ENCODE data around the gene PGBD5.

PGBD5 gene

GRCh38 chr1:230278871-230279582 lies 147.1 kb downstream of the PGBD5 start:
- no peak overlapping the region for H3K4me3 ChIP-seq (ENCODE audit: low read depth, low read length)
- no peak for TF ChIP-seq CTCF (IDR thresholded peaks at IDR 0.05; ENCODE audit: low read depth, low read length, missing control alignments)
- no peak for DNase-seq (ENCODE audit: low read depth)

DNA sequence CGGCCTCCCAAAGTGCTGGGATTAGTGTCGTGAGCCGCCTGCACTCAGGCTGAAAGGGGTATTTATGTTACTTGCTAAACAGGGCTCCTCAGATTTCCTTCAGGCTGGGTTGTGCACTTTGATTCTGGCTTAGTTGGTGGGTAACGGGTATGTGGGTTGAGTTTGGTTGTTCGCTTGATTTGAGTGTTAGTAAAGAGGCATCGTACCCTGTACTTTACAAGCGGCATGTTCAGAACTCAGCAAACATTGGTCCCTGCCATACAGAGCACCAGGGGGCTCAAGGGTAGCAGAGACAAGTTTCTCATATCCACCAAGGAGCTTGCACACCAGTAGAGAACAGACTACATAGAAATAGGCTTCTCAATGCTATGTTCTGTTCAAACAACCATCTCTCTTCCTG lies 147.8 kb downstream of the PGBD5 start:
- H3K4me3 ChIP-seq (ENCODE audit: low read depth, low read length) = no peak overlapping the region
- no peak for TF ChIP-seq CTCF (IDR thresholded peaks at IDR 0.05; ENCODE audit: low read depth, low read length, missing control alignments)
- DNase-seq (ENCODE audit: low read depth) = no peak

DNA sequence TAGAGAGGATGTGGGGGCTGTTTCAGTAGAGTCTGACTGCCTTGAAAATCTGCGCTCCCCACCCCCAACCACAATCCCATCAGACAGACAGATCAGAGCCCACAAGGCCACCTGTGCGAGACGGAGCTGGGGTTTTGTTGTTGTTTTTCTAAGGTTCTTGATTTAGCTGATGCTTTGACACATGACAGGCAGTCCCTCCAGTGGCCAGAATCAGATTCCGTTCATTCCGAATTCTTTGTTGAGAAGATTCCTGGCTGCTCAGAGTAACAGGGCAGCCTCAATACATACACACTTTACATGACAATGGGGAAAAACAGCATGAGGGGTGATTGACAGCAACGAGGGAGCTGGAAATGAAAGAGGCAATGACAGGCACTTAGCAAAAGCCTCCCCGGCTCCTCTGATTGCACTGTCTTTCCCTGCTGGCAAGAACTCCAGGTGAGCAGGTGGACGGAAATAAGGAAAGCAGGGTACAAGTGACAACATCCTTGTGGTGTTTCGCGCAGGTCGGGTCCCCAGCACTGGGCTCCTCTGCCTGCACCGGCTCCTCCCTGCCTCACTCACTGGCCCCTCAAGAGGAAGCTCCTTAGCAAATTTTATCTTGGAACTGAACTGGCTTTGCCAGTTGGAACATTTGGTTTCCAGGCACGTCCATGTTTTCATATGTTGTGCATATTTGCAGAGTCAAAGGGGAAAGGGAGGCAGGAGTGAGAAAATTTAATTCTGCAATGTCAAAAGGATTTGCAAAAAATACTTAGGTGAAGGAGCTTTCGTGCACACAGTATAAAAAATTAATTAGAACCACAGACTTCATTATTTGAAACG lies 148.7 kb downstream of the PGBD5 start:
- DNase-seq (ENCODE audit: low read depth) = no peak
- H3K4me3 ChIP-seq (ENCODE audit: low read depth, low read length) = no peak overlapping the region
- TF ChIP-seq CTCF (IDR thresholded peaks at IDR 0.05; ENCODE audit: low read depth, low read length, missing control alignments) = no peak

GRCh38 chr1:230276401-230276800 lies 149.7 kb downstream of the PGBD5 start:
- no peak for TF ChIP-seq CTCF (IDR thresholded peaks at IDR 0.05; ENCODE audit: low read depth, low read length, missing control alignments)
- no peak overlapping the region for H3K4me3 ChIP-seq (ENCODE audit: low read depth, low read length)

GRCh38 chr1:230274254-230274653 lies 151.9 kb downstream of the PGBD5 start:
- DNase-seq (ENCODE audit: low read depth) = no peak
- H3K4me3 ChIP-seq (ENCODE audit: low read depth, low read length) = no peak overlapping the region
- TF ChIP-seq CTCF (IDR thresholded peaks at IDR 0.05; ENCODE audit: low read depth, low read length, missing control alignments) = no peak

More at GRCh38 chr1:230276401-230276800, 149.7 kb downstream of the PGBD5 start:
- DNase-seq (ENCODE audit: low read depth) = no peak

DNA sequence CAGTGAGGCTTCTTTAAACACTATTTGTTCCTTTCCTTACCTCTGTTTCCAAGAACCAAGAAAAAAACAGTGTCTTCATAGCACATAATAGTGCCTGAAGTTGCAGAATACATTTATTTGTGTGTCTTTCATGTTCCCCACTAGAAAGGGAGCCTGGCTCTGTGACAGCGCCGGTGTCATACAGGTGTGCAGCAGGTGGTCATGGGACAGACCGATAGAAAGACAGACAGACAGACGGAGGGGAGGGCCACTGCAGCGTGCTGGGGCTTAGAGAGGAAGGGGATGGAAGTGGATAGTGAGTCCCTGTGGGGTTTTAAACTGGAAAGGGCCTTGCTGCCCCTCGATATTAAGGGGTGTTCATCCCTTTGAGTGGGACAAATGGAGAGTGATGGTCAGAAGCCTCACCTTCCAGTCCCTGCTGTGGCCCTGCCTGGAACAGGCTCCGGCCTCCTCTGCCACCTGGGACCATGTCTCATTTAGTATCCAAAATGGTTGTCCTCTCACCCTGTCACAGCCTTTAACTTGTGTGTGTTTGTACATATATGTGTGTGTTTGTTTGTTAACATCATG lies 152.9 kb downstream of the PGBD5 start:
- no peak for TF ChIP-seq CTCF (IDR thresholded peaks at IDR 0.05; ENCODE audit: low read depth, low read length, missing control alignments)
- no peak overlapping the region for H3K4me3 ChIP-seq (ENCODE audit: low read depth, low read length)

More for the DNA sequence above, 152.9 kb downstream of the PGBD5 start:
- no peak for DNase-seq (ENCODE audit: low read depth)

Data from GM12864 (cell line).